GM20000 (cell line): Measurements from ENCODE around the gene CDKAL1.
"Not testable (repeated sequence)": the region's sequence is repeated elsewhere in the genome, so short reads cannot be mapped to it uniquely, and the experiment has no call there.

Experiments
- DNase-seq: peaks from one replicate; pipeline ENCODE4 v3.0.0; 2012; ENCODE audit warnings: low spot score
- CTCF ChIP-seq: IDR thresholded peaks from 2 replicates; pipeline ENCODE4 v1.5.1; 2012; ENCODE audit warnings: mild to moderate bottlenecking, control low read depth; ENCODE audit errors: extremely low read depth, missing control alignments

Gene CDKAL1

GRCh38 chr6:20915156-20915555, 380.9 kb downstream of the CDKAL1 start:
- DNase-seq = no peak
- TF ChIP-seq CTCF = no peak

GRCh38 chr6:20915626-20916025, 381.4 kb downstream of the CDKAL1 start:
- TF ChIP-seq CTCF = no peak
- no peak for DNase-seq

DNA sequence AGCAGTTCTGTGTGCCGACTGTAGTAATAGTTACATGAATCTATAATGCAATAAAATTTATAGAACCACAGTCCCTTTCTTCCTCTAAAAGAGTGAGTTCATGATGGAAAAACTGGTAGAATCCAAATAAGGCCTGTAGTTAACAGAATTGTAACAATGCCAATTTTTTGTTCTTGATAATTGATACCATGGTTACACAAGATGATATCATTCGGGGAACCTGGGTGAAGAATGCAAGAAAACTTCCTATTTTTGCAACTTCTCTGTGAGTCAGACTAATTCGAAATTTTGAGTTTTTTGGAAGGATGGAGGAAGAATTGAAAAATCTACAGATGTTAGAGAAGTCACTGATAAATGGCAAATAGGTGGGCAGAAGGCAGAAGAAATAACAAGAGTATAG, 381.8 kb downstream of the CDKAL1 start:
- DNase-seq = no peak
- no peak for TF ChIP-seq CTCF

DNA sequence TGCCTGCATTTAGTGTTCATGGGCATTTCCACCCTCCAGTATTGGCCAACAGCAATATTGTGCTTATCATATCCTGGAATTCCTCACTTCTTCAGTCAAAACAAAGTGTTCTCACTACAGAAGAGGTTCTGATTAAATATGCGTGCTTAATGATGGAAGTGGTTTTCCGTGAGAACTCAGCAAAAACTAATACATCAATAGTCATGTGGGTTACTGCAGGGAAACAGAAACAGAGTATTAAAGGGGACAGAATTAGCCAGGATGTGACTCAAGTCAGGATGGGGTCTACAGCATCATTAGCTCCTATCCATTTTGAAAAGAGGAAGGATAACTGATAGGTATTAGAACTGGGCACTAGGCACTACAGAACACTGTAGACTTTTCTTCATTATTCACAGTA, 384.6 kb downstream of the CDKAL1 start:
- no peak for TF ChIP-seq CTCF
- DNase-seq = peak; percentile 15

DNA sequence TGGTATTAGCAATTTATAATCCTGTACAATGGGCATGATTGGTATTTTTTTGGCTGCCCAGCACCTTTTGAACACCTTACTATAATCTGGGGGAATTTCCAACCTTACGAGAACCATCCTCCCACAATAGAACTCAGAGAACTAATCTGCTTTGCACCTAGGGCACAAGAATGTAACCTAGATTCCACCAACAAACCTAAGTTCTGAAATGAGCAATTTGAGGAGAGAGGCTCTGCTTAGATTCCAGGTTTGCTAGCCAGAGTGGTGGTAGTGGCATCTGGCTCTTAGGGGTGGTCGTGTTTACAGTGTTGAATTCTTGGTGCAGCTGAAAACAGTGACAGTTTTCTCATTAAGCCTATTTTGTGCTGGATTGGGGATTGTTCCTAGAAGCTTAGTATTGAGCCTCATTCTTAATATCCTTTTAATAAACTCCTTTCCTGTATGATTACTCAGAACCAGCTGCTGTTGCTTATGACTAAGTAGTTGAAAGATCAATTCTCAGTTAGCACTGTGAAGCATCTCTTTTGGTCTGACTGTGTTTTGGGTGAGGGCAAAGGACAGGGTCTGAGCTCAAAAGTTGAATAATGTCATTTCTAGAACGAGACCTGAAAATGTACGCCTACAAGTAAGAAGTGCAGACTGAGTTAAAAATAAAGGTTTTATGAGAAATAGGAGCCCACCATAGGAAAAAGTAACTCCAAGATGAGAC, 385.6 kb downstream of the CDKAL1 start:
- peak; percentile 48 for DNase-seq
- TF ChIP-seq CTCF = no peak

GRCh38 chr6:20921578-20921977, 387.3 kb downstream of the CDKAL1 start:
- DNase-seq = no peak
- TF ChIP-seq CTCF = no peak

DNA sequence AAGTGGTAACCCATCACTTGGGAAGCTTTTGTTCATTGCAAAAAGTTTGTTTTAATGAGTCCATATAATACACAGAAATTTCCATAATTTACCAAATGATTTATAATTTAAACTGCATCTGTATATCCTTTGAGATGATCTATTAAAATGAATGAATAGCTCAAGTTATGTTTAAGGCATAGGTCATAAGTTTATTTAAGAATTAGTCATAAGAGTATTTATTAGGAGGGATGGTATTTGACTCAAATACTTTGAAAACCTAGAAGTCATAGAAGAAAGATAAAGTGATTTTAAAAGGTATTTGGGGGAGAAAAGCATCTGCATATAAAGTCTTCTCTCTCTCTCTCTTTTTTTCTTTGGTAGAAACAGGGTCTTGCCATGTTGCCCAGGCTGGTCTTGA, 388.5 kb downstream of the CDKAL1 start:
- TF ChIP-seq CTCF = no peak
- no peak for DNase-seq

DNA sequence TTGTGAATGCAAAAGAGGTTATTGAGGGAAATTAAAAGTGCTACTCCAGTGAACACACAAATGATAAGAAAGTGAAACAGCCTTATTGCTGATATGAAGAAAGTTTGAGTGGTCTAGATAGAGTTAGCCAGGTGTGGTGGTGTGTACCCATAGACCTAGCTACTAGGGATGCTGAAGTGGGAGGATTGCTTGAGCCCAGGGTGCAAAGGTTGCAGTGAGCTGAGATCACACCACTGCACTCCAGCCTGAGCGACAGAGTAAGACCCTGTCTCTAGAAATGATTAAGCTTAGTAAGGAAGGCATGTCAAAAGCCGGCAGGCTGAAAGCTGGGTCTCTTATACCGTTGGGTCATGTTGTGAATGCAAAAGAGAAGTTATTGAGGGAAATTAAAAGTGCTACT, 389.8 kb downstream of the CDKAL1 start:
- not testable (repeated sequence) for DNase-seq
